Measurements from ENCODE around the gene DNAH9.
"Not testable (repeated sequence)": the region's sequence is repeated elsewhere in the genome, so short reads cannot be mapped to it uniquely, and the experiment has no call there.

The DNAH9 gene

DNA sequence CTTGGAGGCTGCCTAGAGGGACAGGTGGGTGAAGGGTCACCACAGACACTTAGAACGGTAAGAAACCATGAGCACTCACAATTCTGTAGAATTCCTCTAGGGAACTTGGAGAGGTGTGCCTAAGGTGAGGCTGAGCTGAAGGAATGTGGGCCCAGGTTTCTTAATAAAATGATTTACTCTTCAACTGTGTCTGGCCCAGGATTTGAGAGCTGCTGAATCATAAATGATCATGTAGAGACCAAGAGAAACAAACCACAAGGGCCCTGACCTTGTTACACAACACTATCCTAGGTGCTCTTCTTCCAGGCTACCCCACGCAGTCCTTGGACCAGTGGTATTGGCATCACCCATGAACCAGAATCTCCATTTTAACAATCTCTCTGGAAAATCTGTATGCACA is 371.3 kb downstream of the DNAH9 start:
- DNase-seq (ENCODE audit: low read depth in 2 of 2), result no peak

DNA sequence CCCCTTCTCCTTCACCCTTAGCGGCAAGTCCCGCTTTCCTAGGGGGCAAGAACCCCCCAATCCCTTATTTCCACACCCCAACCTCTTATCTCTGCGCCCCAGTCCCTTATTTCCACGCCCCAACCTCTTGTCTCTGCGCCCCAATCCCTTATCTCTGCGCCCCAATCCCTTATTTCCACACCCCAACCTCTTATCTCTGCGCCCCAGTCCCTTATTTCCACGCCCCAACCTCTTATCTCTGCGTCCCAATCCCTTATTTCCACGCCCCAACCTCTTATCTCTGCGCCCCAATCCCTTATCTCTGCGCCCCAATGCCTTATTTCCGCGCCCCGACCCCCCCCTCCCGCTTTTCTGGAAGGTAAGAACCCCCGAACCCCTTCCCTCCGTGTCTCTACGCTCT is 374.5 kb downstream of the DNAH9 start:
- not testable (repeated sequence) for DNase-seq (ENCODE audit: low read depth in 2 of 2)

DNA sequence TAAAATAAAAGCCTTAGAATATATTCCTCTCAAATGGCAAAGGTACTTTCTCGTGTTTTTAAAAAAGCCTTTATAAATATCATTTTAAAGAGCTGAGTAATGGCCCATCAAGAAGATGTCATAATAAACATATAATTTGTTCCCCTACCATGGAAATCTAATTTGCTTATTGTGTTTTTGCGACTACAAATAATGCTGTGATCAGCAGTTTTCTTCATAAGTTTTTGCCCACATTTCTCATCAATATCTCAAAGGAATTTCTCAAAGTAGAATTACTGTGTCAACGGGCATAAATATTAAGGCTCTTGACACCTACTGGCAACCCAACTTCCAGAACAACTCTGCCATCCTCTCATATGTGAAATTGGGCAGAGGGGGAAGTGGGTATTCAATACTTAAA is 381.5 kb downstream of the DNAH9 start:
- DNase-seq (ENCODE audit: low read depth in 2 of 2), result no peak

DNA sequence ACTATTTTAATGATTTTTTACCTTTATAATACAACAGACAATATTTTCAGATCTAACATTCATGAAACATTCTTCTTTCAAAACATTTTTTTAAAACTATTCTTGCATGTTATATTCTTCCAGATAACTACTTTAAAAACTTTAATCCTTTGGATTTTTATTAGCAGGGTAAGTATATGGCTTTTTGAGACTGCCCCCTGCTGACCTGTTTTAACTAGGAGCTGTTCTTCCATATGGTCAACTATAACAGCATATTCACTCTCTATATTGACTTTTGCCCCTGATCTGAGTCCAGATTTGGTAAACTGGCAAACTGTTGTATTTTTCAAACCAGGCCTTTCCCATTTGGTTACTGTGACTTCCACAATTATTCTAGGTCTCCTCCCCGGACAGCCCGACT is 382.5 kb downstream of the DNAH9 start:
- DNase-seq (ENCODE audit: low read depth in 2 of 2), result no peak

DNA sequence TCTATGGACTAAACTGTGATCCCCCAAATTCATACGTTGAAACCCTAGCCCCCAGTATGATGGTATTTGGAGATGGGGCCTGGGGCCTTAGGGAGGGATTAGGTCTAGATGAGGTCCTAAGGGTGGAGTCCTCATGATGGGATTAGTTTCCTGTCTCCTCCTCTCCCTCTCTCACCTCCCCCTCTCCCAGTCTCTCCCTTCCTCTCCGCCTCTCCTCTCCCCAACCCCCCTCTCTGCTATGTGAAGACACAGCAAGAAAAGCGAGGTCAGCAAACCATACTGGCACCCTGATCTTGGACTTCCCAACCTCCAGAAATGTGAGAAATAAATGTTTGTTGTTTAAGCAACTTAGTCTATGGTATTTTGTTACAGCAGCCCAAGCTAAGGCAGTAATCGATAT is 383.6 kb downstream of the DNAH9 start:
- no peak for DNase-seq (ENCODE audit: low read depth in 2 of 2)

DNA sequence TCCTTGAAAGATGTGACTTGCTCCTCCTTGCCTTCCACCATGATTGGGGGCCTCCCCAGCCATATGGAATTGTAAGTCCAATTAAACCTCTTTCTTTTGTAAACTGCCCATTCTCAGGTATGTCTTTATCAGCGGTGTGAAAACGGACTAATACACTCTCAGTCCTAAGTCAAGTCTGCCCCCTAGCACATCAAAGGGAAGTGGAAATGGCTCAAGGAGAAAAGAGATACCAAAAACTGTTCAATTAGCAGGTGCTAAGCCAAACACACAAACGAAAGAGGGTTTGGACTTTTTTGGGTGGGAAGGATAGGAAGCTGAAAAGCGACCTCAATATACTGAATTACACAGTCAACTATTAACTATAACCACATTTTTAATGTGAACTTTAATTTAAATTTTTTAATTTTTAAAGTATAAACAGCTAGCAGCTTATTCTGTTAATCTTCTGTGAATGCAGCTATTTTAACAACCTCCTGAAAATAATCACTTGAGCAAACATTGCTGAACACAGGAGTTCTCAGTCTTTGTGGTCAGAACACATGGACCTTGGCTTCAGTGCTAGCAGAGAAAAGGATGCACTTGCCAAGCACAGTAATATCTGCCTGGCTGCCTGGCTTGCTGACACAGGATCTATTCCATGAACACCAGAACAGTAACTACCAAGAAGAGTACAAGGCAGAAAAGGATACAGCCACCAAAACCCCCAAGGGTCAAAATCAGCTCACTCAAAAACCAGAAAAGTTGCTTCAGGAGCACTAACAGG is 388.1 kb downstream of the DNAH9 start:
- no peak for DNase-seq (ENCODE audit: low read depth in 2 of 2)

DNA sequence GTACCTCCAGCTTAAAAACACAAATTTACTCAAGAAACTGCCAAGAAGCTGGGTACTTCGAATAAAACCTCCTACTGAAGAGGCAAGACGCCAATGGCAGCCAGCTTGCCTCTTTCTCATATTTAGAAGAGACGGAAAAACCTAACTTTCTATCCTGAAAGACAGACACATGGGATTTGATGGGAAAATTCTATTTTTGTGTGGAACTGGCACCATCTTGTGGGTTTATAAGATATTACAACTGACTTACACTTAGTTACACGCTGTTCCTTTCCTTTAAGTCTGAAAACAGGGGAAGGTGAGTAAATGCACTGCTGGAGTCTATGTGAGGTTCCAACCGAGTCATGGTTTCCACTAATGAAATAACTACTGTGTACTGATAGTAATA is 388.7 kb downstream of the DNAH9 start:
- DNase-seq (ENCODE audit: low read depth in 2 of 2), result no peak

DNA sequence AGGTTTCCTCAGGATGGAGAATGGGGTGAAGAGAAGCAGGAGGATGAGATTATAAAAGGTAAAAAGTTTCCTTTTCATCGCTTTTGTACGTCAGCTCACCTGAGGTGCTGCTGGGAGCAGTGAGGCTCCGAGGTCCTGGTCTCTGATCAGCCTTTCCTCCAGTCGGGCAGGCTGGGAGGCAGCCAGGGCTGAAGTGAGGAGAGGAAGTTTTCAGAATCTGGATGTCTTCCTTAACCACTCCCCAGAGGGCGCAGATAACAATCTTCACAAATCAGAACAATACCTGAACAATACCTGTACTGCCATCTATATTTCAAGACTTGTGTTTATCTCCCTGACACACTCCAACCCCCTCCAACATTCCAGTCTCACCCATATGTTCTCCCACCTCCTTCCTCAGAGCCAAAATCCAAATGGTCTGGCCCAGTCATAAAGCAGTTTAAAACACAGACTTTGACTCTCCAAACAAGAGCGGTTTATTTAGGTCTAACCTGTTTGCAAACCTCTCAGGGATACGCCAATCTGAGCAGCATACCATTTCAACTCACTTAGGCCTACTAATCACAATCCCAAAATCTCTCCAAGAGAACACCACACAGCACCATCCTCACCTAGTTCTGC is 392.2 kb downstream of the DNAH9 start:
- DNase-seq (ENCODE audit: low read depth in 2 of 2), result no peak

DNA sequence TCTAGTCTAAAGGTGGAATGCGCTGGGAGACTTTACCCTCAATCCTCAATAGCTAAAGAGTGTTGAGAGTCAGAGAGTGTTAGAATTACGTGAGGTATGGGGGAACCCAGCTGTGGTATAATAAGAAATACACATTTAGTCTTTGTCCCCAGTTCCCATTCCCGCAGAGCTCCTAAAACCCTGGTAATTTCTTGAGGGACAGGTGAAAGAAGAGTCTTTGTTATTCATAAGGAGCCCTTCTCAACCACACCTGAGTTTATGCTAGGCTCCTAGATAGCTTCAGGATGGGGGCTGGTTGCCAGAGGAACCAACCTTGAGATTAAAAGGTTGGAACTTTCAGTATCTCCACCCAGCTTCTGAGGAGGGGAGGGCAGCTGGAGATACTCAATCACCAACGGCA is 393.2 kb downstream of the DNAH9 start:
- no peak for DNase-seq (ENCODE audit: low read depth in 2 of 2)

DNA sequence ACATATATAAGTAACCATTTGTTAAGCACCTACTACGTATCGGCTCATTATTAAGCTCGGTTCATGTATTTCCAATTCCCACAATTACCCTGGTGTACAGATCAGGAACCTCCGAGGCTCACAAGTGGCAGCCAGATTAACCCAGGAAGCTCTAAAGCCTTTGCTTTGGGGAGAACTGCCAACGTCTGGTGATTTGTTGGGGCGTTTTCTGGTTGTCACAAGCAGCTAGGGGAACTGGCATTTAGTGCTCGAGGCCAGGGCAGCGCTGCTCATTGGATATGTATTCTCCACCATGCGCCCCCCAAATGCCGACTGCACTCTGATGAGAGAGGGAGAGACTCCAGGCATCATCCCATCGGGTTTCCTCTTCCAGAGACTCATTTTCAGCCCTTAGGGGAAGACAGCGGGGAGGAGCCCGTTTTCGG is 398.5 kb downstream of the DNAH9 start:
- DNase-seq (ENCODE audit: low read depth in 2 of 2), result no peak

DNA sequence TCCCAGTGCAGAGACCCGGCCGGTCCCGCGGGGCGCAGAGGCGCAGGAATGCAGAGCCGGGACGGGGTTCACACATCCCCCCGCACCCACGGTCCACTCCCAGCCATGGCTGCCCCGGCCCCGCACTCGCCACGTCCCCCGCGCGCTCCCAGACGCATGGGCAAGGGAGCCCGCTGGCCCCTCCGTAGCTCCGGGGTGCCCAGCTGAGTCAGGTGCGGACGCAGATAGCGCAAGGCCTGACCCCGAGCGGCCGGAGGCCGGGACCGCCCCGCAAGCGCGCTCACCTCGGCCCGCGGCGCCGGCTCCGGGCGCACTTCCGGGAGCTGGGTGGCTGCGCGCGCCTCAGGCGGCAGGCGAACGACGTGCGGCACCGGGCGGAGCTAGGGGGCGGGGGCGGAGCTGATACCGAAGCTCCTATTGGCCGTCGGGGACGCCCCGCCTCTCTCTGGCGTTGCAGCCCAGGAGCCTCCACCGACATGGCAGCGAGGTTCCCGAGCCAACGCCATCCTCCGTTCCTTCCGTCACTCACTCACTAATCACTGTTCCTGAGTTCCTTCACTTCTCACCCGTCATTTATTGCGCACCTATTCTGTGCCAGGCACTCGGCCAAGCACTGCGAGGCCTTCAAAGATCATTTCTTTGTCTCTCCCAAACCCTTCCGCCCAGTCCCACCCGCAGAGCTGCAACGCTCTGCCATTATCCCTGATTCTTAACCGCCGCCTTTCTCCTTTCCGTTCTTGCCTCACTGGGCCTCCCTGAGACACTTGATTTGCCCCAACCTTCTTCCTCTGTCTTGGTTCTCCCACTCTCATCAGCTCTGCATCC is 399.1 kb downstream of the DNAH9 start, which contains the start of gene ZNF18:
Gene ZNF18 (minus strand): TSS at position 329 of the 825 bp plus-strand sequence. CDS start 4,646 bp downstream, outside the sequence.
- peak; percentile 93 to 96 for DNase-seq (ENCODE audit: low read depth in 2 of 2)

DNA sequence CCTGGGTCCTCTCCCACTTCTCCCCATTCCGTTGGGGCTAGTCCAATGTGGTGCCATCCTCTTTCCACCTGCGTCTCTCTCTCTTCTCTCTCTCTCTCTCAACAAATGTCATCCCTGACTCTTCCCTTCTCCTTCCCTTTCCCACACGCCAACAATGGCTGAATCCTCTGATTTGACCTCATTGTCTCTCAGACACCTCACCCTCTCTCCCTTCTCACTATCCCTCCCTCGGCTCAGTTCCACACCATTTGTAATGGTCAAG is 399.6 kb downstream of the DNAH9 start:
- no peak for DNase-seq (ENCODE audit: low read depth in 2 of 2)

DNA sequence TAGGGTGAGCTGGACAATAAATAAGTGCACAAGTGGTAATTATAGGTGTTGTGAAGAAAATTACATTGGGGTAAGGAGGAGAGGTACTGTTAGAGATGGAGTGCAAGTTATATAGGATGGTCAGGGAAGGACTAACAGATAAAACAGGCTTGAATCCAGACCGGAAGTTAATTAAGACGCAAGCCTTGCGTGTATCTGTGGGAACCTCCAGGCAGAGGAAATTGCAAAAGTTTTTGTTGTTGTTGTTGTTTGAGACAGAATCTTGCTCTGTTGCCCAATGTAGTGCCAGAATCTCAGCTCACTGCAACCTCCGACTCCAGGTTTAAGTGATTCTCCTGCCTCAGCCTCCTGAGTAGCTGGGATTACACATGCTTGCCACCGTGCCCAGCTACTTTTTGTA is 401.4 kb downstream of the DNAH9 start:
- no peak for DNase-seq (ENCODE audit: low read depth in 2 of 2)

DNA sequence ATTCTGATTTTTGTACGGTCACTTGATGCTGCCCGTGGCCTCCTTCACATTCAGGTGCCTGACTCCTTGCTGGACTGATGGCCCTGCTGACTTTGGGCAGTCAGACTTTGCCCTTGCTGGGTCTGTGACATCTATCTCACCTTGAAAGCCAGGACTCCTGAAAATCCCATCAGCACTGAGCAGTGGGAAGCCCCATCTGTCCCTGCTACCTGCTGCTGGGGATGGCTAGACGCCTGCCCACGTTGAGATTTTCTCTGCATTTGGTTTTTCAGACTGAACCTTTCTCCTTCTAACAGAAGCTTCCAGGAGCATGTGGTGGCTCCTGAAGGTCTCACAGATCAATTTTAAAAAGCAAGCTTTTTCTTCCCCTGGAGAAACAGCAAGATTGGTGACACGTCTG is 409.2 kb downstream of the DNAH9 start:
- no peak for DNase-seq (ENCODE audit: low read depth in 2 of 2)
